Measurements from ENCODE around the gene LRMDA.

The LRMDA gene

GRCh38 chr10:75418293-75418692 lies 13.1 kb upstream of the LRMDA start:
- DNase-seq (ENCODE audit: low read depth) = no peak
- no peak overlapping the region for H3K4me3 ChIP-seq (ENCODE audit: low read depth, low read length)

- DNase-seq (ENCODE audit: low read depth) = no peak
- no peak overlapping the region for H3K4me3 ChIP-seq (ENCODE audit: low read depth, low read length)
Observed at GRCh38 chr10:75418712-75419111, 12.7 kb upstream of the LRMDA start.

GRCh38 chr10:75422913-75423312 lies 8.5 kb upstream of the LRMDA start:
- no peak for DNase-seq (ENCODE audit: low read depth)
- H3K4me3 ChIP-seq (ENCODE audit: low read depth, low read length) = no peak overlapping the region

- DNase-seq (ENCODE audit: low read depth) = no peak
- no peak overlapping the region for H3K4me3 ChIP-seq (ENCODE audit: low read depth, low read length)
Observed at GRCh38 chr10:75424571-75424970, 6.9 kb upstream of the LRMDA start.

GRCh38 chr10:75425291-75426079 lies 5.9 kb upstream of the LRMDA start:
- DNase-seq (ENCODE audit: low read depth) = no peak

GRCh38 chr10:75426880-75427279 lies 4.5 kb upstream of the LRMDA start:
- no peak for DNase-seq (ENCODE audit: low read depth)
- H3K4me3 ChIP-seq (ENCODE audit: low read depth, low read length) = no peak overlapping the region

More at GRCh38 chr10:75425291-75426079, 5.9 kb upstream of the LRMDA start:
- H3K4me3 ChIP-seq (ENCODE audit: low read depth, low read length) = no peak overlapping the region

GRCh38 chr10:75427951-75428350 lies 3.5 kb upstream of the LRMDA start:
- no peak overlapping the region for H3K4me3 ChIP-seq (ENCODE audit: low read depth, low read length)
- no peak for DNase-seq (ENCODE audit: low read depth)

GRCh38 chr10:75428434-75429158 lies 2.8 kb upstream of the LRMDA start:
- no peak overlapping the region for H3K4me3 ChIP-seq (ENCODE audit: low read depth, low read length)
- peak; percentile 10 for DNase-seq (ENCODE audit: low read depth)

GRCh38 chr10:75429159-75429827 lies 2.1 kb upstream of the LRMDA start:
- DNase-seq (ENCODE audit: low read depth) = no peak
- H3K4me3 ChIP-seq (ENCODE audit: low read depth, low read length) = no peak overlapping the region

GRCh38 chr10:75430000-75430763 lies 1.2 kb upstream of the LRMDA start:
- DNase-seq (ENCODE audit: low read depth) = no peak
- no peak overlapping the region for H3K4me3 ChIP-seq (ENCODE audit: low read depth, low read length)

- DNase-seq (ENCODE audit: low read depth) = no peak
- H3K4me3 ChIP-seq (ENCODE audit: low read depth, low read length) = no peak overlapping the region
Observed at GRCh38 chr10:75432176-75432575, 752 bp downstream of the LRMDA start.

- no peak for DNase-seq (ENCODE audit: low read depth)
- no peak overlapping the region for H3K4me3 ChIP-seq (ENCODE audit: low read depth, low read length)
Observed at GRCh38 chr10:75432763-75433162, 1.3 kb downstream of the LRMDA start.

GRCh38 chr10:75433216-75433615 lies 1.8 kb downstream of the LRMDA start:
- DNase-seq (ENCODE audit: low read depth) = no peak
- no peak overlapping the region for H3K4me3 ChIP-seq (ENCODE audit: low read depth, low read length)

GRCh38 chr10:75434291-75434690 lies 2.9 kb downstream of the LRMDA start:
- H3K4me3 ChIP-seq (ENCODE audit: low read depth, low read length) = no peak overlapping the region
- no peak for DNase-seq (ENCODE audit: low read depth)

GRCh38 chr10:75435291-75435690 lies 3.9 kb downstream of the LRMDA start:
- no peak for DNase-seq (ENCODE audit: low read depth)
- no peak overlapping the region for H3K4me3 ChIP-seq (ENCODE audit: low read depth, low read length)

GRCh38 chr10:75436896-75437295 lies 5.5 kb downstream of the LRMDA start:
- H3K4me3 ChIP-seq (ENCODE audit: low read depth, low read length) = no peak overlapping the region
- no peak for DNase-seq (ENCODE audit: low read depth)

GRCh38 chr10:75437693-75438092 lies 6.3 kb downstream of the LRMDA start:
- no peak for DNase-seq (ENCODE audit: low read depth)
- no peak overlapping the region for H3K4me3 ChIP-seq (ENCODE audit: low read depth, low read length)

GRCh38 chr10:75438275-75438674 lies 6.9 kb downstream of the LRMDA start:
- H3K4me3 ChIP-seq (ENCODE audit: low read depth, low read length) = no peak overlapping the region
- no peak for DNase-seq (ENCODE audit: low read depth)

GRCh38 chr10:75439811-75440210 lies 8.4 kb downstream of the LRMDA start:
- H3K4me3 ChIP-seq (ENCODE audit: low read depth, low read length) = no peak overlapping the region
- no peak for DNase-seq (ENCODE audit: low read depth)

Measured in skeletal muscle cell (primary cell).